ENCODE results near the gene TRA2B.
A peak's percentile ranks its signal among the peaks of the same experiment; 100 is the strongest.

TRA2B gene

GRCh38 chr3:185954366-185954723, 16.5 kb upstream of the TRA2B start:
- DNase-seq, result no peak

- DNase-seq, result no peak
Observed at GRCh38 chr3:185950728-185951127, 12.9 kb upstream of the TRA2B start.

- no peak for DNase-seq
Observed at GRCh38 chr3:185949515-185949914, 11.7 kb upstream of the TRA2B start.

- DNase-seq, result no peak
Observed at GRCh38 chr3:185948292-185948691, 10.5 kb upstream of the TRA2B start.

GRCh38 chr3:185943760-185944106, 5.9 kb upstream of the TRA2B start:
- no peak for DNase-seq

- peak in 53 of 56 donors; percentile 12 to 89 (median 62) for DNase-seq
Observed at GRCh38 chr3:185942907-185943759, 5.3 kb upstream of the TRA2B start.

GRCh38 chr3:185942396-185942795, 4.6 kb upstream of the TRA2B start:
- no peak for DNase-seq

- no peak for DNase-seq
Observed at GRCh38 chr3:185940951-185941350, 3.1 kb upstream of the TRA2B start.

- DNase-seq, result no peak
Observed at GRCh38 chr3:185939721-185940120, 1.9 kb upstream of the TRA2B start.

GRCh38 chr3:185936814-185937688, 763 bp downstream of the TRA2B start:
- DNase-seq, result peak in 53 of 56 donors; percentile 18 to 85 (median 68)

- no peak for DNase-seq
Observed at GRCh38 chr3:185936273-185936629, 1.6 kb downstream of the TRA2B start.

GRCh38 chr3:185935465-185936272, 2.1 kb downstream of the TRA2B start:
- DNase-seq, result no peak

- no peak for DNase-seq
Observed at GRCh38 chr3:185934767-185935464, 2.9 kb downstream of the TRA2B start.

- DNase-seq, result no peak
Observed at GRCh38 chr3:185934174-185934557, 3.6 kb downstream of the TRA2B start.

GRCh38 chr3:185933374-185934173, 4.2 kb downstream of the TRA2B start:
- no peak for DNase-seq

GRCh38 chr3:185931777-185932612, 5.8 kb downstream of the TRA2B start:
- no peak for DNase-seq

GRCh38 chr3:185930393-185931107, 7.3 kb downstream of the TRA2B start:
- DNase-seq, result no peak

All from nucleus accumbens (tissue), 56 donors.